Suppressor macrophage (primary cell): ENCODE measurements around the gene SCAMP5.
A peak's percentile ranks its signal among the peaks of the same experiment; 100 is the strongest.

Experiments used
- DNase-seq, 4 experiments: peaks; one replicate each; pipeline ENCODE4 v3.0.0-alpha.2; 2020 to 2022
- total RNA-seq, 17 experiments: gene quantifications; one replicate each; lab custom pipeline; 2026; ENCODE audit warnings: mixed read lengths in 6 of 17, inconsistent platforms in 3 of 17; lab: John Stamatoyannopoulos, UW

Gene SCAMP5, protein sequence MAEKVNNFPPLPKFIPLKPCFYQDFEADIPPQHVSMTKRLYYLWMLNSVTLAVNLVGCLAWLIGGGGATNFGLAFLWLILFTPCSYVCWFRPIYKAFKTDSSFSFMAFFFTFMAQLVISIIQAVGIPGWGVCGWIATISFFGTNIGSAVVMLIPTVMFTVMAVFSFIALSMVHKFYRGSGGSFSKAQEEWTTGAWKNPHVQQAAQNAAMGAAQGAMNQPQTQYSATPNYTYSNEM
- total RNA-seq, result 0.25 to 9.2 (median 3.3) reads per million in 17 experiments

DNA sequence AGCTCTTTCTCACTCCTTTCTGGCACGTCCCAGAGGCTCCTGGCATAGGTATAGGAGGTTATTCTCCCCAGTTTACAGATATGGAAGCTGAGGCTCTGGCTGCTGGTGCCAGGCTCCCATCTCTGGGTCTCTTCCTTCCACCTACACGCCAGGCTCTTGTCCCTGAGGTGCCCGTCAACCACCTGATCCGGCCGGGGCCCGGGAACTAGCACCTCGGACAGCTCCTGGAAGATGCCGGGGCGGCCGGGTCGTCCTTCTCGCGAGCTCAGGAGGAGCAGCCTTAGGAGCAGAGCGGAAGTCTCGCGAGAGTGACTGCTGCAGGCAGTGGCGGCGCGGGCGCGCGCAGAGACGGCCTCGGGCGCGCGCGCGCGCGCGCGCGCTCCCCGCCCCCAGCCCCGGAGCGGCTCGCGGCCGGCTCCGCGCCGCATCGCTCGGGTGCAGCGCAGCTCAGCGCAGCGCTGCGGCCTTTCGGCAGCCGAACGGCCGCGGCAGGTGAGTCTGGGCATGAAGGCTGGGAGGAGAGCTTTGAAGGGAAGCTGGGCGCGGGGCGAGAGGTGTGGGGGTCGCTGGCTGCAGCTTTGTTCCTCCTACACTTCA, at the start of gene SCAMP5:
Gene SCAMP5, plus strand, starts transcription at position 382 of the 597 bp plus-strand sequence. CDS start 16,277 bp downstream, outside the sequence.
- DNase-seq, result peak; percentile 94 to 98 (median 96)

DNA sequence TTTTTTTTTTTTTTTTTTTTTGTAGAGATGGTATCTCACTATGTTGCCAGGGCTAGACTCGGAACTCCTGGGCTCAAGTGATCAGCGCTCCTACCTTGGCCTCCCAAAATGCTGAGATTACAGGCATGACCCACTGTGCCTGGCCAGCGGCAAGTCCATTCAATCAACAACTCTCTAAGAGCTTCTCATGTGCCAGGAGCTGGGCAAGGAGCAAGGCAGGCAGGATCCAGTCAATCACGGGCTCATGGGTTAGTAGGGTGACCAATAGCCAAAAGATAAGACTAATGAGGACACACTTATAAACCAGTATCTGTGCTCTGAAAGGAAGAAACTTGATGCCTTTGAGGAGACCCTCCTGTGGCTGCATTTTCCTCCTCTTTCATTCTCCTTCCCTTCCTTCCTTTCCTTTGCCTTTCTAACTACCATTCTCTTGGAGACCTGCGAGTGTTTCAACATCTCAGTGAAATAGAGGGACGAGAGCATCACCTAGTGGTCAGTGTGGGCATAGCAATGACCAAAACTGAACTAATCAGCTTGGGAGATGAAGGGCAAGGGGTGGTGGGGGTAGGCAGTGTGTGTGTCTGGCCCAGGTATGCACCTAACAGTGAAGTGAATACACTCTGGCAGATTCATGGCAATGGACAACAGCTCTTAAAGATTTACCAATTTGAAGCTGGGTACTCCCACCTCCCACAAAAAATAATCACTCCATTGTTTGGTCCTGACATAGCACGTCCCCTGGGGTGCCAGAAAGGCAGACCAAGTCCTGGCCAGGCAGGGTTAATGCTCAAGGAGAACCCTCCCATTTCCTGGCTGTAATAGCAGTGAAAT, 45.1 kb upstream of the SCAMP5 start:
- peak; percentile 81 to 91 (median 84) for DNase-seq

DNA sequence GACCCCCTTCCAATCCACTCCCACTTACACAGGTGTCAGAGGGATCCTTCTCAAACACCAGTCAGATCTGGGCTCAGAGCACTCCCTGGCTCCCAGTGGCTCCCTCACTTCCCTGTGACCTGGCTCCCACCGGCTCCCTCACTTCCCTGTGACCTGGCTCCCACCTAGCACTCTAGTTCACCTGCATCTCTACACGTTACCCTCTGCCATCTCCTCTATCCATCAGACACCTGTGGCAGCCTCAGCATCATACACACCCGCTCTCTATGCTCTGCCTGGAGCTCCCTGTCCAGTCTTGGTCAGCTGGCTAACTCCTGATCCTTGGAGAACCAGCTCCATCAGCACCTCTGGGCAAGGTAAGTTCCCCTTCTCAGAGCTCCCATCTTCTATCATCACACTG, 44.4 kb upstream of the SCAMP5 start:
- no peak for DNase-seq

DNA sequence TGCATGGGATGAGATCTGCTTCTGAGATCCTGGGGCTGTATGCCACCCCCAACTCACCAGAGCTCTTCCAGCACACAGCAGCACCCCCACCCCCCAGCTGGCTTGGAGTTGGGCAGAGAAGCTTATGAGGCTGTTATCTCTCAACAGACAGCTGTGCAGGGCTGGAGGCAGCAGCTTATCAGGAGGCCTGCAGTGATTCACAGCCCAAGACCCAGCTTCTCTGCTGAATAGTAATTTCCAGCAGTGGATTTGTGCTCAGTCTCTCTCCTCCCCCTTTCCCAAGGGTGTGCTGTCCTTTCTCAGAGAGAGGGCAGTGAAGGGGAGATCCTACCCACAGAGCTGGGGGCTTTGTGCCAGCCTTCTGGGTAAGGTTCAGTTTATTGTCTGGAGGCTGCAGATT, 40.8 kb upstream of the SCAMP5 start:
- no peak for DNase-seq

DNA sequence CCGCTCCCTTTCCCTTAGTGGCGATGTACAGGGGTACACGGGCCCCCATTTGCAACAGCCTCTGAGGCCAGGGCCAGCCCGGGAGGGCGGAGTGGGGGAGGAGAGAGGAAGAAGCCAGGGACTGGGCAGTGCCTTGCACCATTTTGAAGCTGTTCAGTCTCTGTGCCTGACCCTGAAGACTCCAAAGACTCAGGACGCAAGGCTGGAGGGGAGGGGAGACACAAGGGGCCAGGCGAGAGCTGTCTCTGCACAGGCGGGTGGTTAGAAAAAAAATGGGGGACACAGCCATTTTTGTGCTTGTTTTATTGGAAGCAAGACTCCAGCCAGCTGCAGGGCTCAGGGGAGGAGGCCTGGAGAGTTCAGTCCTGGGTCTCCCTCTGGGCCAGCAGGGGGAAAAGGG, 40.3 kb upstream of the SCAMP5 start:
- no peak for DNase-seq

DNA sequence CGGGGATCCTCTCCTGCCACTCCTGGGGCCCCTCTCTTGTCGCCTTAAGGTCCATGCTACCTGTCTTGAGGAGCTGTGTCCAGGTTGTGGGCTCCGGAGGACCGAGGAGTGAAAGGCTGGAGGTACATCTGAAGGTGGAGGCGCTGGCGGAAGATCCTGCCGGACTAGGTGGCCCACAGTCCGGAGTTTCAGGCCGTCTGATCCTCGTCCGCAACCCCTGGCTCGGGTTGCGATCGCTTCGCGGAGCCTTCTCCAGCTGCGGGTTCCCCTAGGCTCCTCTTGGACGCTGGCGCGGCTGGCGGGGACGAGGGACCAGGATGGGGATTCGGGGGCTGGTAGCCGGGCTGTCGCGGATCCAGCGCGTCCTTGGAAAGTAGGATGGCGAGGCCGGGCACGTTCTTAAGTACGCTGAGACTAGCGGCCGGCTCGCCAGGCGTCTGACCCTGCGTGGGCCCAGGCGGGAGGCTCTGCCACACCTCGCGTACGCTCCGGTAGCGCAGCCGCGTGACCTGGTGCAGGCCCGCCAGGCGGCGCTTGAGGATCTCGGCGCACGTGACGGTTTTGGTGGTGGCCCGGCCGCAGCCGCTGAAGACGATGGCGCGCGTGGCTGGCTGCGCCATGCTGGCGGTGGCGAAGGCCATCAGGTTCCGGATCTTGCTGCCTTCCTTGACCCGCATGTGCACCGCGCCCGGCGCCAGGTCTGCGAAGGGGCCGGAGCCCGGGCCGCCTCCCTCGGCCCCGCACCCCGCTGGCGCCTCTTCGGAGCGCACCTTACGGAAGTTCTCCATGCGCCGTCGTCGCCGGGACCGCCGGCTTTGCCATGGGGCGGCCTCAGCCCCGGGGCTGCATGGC, 39.3 kb upstream of the SCAMP5 start:
- peak; percentile 75 to 87 (median 81) for DNase-seq

DNA sequence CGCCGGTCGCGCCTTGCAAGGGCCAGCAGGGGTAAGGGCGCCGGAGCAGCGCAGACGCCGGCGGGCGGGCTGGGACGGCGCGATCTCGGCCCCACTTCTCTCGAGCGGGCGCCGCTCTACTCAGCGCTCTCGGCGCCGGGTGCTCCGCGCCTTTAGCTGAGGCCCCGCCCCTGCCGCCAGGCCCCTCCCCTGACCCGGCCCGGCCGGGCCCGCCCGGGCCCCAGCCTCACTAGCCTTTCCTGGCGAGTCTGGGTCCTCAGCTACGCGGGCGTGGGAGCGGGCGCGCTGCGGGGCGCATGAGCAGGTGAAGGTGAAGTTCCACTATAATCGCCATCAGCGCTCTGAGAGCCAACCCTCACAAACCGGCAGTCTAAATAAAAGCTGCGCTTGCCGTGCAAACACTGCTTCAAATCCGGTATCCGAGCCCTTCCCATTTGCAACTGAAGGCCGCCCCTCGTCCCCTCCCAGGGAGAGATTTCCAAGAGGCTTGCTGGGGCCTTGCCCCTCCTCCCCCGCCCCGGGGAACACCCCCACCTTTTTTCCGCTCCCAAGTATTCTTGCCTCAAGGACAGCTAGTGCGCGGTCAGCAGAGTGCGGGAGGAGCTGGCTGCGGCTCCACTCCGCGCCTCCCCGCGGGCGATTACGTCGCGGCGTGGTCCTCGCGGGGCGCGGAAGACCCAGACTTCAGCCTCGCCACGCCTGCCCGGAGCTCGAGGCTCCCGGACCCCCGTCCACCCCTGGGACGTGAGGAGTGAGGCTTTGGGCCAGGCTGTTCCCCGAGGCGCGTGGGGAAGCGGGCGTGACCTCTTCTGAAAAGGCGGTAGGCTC, 38.5 kb upstream of the SCAMP5 start, which contains the start of gene RPP25:
Gene RPP25, minus strand, starts transcription at position 125 of the 828 bp plus-strand sequence. CDS start 189 bp downstream, outside the sequence.
- peak; percentile 74 to 89 (median 82) for DNase-seq

DNA sequence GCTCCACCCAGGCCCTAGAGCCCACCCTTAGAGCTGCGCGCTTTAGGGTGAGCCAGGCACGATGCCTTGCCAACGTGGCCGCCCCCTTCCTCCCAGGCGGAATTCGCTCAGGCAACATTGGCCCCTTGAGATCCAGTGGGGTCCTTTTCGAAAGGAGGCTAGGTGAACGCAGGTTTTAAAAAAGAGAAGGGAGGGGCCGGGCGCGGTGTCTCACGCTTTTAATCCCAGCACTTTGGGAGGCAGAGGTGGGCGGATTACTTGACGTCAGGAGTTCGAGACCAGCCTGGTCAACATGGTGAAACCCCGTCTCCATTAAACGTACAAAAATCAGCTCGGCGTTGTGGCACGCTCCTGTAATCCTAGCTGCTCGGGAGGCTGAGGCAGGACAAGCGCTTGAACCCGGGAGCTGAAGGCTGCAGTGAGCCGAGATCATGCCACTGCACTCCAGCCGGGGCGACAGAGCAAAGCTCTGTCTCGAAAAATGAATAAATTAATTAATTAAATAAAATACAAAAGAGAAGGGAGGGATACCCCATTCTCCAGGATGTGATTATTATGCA, 37.8 kb upstream of the SCAMP5 start:
- no peak for DNase-seq

DNA sequence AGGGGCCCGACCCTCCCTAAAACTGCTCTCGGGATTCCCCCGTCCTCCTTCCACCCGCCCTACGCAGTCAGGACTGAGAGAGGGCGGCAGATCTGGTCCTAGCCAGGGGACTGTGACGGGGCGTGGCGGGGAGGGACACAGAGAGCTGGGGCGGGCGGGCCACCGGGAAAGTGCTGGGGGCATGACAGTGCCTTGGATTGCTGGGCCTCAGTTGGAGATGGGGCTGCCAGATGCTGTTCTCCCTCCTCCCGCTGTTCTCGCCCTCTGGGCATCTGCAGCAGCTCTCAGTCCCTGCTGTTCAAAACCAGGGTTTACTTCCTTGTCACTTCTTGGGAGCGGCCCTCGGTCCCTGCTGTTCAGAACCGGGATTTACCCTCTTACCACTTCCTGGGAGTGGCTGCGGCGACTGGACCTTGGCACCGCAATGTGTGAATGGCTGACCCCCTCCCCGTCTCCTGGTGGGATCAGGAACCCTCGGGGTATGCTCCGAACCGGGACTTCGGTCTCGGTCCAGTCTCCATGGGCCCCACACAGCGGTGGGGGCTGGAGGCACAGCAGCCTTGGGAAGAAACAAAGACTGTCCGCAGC, 36.9 kb upstream of the SCAMP5 start:
- DNase-seq, result peak; percentile 56 to 73 (median 68)

DNA sequence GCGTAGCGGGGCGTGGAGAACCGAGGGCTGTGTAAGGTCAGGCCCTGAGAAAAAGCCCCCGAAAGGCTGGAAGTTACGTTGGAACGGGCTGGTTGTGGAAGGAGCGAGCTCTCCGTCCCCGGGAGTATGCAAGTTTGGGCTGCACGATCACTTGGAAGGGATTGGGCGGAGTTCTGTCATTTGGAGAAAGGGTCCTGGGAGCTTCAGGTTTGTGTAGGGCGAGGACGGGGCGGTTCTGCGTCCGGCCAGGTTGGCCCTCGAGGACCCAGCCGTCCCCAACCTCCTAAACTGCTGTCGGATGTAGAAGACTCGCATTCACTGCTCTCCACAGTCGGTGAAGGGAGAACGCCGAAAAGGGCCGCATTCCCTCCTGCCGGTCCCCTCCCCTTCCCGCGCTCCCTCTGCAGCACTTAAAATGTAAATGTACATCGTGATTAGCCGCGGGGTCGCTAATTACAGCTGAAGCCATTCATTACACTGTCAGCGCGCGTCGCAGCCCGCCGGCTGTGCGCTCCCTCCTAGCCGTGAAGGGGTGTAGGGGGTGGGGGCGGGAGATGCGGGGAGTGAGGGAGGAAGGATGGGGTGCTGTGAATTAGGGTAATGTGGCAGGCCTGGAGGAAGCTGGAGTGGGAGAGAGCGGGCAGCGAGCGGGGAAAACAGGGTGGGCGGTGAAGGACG, 36.3 kb upstream of the SCAMP5 start:
- DNase-seq, result no peak

DNA sequence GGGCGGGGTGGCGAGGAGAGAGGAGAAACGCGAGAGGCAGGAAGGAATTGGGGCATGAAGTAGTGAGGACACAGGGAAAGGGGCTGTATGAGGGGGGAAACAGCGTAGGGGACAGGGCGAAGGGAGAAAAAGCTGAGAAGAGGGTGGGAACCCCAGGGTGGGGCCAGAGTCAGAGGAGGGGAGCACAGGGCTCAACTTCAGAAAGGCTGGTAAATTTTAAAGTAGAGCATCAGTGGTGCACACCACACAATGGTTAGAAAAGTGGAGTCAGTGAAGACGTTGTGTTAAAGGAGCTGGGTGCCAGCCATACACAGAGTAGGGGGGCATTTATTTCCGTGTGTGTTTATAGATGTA, 35.8 kb upstream of the SCAMP5 start:
- DNase-seq, result no peak

DNA sequence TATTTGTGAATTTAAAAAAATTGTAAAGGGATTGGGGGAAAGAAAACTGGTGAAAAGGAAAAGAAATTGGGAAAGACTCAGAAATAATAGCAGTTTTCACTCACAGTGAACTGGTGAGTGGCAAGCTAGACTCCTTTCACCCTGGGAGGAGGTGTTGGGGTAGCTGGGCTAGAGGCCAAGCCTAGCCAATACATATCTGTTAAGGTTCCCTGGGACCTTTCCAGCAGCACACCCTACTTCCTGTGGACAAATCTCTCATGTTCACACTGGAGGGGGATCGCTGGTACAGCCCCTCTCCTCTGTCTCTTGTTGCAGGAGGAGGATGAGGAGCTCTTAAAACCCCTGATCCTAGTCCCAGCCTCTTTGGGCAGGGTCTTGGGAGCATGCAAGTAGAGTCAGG, 35.1 kb upstream of the SCAMP5 start:
- no peak for DNase-seq

DNA sequence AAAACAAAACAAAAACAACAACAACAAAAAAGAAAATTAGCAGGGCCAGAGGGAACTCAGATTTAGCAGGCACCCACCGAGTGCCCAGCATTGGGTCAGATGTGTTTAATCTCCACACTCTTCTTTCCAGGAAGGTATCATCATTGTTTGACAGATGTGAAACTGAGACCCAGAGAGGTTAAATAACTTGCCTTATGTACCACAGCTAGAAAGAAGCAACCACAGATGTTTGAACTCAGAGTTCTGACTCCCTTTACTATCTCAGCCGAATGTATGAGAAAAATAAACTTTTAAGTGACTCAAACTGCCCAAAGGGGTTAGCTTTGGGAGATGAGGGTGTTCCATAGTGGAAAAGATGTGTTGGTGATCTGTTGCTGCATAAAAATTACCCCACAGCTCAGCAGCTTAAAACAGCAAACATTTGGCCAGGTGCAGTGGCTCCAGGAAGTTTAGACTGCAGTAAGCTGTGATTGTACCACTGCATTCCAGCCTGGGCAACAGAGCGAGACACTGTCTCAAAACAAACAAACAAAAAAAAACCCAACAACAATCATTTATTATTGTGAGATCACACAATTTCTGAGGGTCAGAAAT, 34.3 kb upstream of the SCAMP5 start:
- DNase-seq, result no peak

DNA sequence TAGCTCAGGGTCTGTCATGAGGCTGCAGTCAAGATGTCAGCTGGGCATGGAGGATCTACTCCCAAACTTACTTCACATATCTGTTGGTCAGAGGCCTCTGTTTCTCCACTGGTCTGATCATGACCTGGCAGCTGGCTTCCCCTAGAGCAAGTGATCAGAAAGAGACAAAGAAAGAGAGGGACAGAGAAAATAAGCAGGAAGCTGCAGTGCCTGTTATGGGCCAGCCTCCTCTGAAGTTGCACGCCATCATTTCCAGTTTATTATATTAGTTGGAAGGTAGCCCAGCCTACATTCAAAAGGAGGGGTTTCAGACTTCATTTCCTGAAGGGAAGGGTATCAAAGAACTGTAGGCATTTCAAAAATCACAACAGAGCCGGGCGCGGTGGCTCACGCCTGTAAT, 33.7 kb upstream of the SCAMP5 start:
- DNase-seq, result no peak

DNA sequence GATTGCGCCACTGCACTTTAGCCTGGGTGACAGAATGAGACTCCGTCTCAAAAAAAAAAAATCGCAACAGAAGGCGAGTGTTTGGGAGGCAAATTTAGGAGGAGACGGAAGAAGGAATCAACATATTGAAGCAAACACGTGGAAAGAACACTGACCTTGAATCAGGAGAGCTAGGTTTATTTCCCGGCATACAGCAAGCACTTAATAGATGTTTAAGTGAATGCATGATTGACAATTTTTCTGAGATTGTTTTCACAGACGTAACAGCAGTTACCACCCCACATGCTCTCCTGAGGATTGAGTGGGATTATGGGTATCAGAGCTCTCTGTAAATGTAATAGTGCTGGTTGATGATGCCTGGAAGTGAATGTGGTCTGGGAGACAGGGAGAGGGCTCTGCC, 33.1 kb upstream of the SCAMP5 start:
- DNase-seq, result no peak

DNA sequence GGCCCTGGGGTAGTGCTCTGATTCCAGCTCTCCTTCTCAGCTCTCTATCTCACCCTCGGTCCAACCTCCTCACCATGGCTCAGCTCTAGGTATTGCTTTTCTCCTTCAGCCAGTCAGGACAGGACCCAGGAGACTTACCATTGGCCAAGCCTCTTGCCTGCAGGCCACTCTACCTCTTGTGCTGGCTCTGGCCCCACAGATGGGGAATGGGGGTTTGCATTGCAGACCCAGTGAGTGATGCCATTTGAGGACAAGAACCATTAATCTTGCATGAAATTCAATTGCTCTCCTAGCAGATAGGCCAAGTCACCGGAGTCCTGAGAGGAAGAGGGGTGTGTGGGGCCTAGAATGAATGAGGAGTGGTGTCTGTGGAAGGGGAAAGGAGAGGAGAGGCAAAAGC, 32.7 kb upstream of the SCAMP5 start:
- no peak for DNase-seq

DNA sequence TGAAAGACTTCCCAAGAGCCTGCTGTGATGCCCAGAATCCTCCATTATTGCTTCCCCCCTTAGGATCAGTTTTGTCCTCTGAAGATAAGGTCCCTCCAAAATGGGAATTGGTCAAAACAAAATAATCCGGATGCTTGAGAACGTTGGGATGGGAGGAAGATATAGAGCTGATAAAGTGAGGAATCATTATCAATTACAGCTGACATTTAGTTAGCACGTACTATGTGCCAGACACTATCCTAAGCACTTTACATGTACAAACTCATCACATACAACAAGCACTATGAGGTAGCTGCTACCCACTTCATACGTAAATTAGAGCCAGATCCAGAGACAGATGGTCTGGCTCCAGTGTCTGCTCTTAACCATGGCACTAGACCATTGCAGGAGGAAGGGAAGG, 32.1 kb upstream of the SCAMP5 start:
- DNase-seq, result no peak

DNA sequence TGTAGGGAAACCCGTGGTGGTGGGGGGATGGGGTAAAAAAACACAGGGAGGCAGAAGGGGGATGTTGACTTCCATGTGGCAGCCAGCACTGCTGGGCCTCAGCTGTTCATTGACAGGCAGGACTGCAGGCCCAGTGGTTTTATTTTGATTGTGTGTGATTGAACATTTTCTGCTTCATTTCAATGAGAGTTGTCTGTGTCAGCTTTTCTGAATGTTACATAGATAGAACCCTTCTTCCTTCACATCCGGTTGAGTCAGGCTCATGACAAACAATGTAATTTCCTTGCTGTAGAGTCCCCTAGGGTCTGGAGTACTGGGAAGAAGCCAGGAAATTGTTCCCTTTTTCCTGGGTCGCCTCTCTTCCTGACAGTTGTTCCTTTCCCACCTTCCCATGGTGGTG, 30.6 kb upstream of the SCAMP5 start:
- DNase-seq, result peak in 3 of 4 experiments; percentile 26 to 58 (median 45)

DNA sequence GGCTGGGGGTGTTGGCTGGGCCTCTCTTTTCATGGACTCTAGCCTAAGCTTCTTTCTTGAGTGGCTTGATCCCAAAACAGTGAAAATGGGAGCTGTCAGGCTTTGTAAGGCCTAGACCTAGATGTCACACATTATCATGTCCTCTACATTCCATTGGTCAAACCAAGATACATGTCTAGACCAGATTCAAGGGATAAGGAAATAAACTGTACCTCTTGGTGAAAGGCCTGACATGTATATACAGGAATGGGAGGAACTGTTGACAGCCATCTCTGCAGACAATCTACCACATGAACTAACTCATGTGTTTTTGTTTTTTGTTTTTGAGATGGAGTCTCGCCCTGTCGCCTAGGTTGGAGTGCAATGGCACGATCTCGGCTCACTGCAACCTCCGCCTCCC, 27.7 kb upstream of the SCAMP5 start:
- DNase-seq, result no peak

DNA sequence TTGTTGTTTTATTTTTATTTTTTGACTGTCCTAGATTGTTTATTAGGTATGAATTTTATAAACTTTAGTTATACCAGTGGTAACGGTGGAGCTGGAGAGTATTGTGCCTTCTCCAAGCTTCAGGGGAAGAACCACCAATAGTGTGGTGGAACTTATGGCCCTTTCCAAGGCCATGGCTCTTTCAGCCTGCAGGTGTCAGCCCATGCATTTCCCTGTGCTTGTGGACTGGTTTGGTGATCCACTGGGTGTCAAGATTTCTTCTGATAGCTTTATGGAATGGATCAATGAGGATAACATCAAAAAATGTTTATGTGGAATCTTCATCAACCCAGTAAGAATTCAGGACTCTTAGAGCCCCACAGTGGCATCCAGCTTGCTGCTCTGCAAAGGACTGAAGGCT, 19.2 kb upstream of the SCAMP5 start:
- peak in 2 of 4 experiments; percentile 35 to 47 for DNase-seq
